GM21529 (cell line): Measurements from ENCODE around the gene RAB7B.
"Not testable (repeated sequence)": the region's sequence is repeated elsewhere in the genome, so short reads cannot be mapped to it uniquely, and the experiment has no call there.

ENCODE experiments used
- ATAC-seq: cut with Tn5 transposase; IDR thresholded peaks from one replicate; pipeline ENCODE4 v1.9.1; 2021; ENCODE audit not compliant: unreplicated experiment

RAB7B gene

DNA sequence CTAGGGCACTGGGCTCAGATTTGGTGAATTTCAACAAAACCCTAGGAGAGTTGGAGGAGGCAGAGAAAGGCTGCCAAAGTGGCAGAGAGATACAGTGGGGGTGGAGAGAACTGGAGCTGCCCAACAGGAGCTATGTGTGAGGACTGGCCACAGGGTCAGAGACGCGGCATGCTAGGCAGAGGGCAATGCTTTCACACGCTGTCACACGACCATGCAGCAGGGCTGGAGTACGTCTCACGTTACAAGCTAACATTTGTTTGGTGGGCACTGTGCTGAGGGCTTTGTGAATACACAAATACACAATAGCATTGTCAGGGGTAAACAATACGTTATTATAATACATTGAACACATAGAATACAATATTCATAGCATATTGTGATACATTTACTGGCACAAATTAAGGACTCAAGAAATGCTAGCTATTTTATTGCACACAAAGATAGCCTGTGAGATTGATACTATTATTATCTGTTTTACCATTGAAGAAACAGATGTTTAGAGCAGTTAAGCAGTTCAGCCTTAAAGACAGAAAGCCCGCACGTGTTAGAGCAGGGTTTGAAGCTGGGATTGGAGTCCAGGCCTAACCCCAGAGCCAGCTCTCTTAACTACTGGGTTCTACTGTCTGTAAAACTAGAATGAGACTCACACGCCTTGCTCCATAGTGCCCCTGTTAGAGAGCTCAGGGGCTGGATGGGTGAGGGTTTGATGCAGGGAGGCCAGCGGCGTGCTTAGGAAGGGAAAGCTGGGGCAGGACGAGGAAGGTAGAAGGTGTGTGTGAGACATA lies 4.5 kb downstream of the RAB7B start:
- no peak for ATAC-seq

DNA sequence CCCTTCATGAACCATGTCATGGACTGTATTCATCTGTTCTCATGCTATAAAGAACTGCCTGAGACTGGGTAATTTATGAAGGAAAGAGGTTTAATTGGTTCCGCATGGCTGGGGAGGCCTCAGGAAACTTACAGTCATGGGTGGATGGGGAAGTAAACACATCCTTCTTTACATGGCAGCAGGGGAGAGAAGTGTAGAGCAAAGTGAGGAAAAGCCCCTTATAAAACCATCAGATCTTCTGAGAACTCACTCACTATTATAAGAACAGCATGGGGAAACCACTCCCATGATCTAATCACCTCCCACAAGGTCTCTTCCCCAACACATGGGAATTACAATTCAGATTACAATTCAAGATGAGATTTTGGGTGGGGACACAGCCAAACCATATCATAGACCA lies 6.6 kb downstream of the RAB7B start:
- ATAC-seq: not testable (repeated sequence)

DNA sequence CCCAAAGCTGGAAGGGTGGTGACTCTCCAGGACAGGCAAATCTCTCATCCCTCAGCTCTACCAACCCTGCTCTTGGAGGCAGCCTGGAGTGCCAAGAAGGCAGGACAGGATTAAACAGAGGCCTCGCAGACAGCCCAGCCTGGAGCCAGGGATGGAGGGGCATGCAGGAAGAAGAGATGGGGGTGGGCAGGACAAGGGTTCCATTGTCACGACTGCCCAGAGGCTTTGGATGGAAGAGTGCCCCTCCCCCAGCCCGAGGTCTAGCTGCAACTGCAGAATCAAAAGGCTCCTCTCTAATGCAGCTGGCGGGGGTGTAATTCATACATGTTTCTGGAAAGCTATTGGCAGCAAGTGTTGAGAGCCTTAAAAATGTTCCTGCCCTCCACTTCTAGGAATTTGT lies 8.8 kb downstream of the RAB7B start:
- no peak for ATAC-seq

DNA sequence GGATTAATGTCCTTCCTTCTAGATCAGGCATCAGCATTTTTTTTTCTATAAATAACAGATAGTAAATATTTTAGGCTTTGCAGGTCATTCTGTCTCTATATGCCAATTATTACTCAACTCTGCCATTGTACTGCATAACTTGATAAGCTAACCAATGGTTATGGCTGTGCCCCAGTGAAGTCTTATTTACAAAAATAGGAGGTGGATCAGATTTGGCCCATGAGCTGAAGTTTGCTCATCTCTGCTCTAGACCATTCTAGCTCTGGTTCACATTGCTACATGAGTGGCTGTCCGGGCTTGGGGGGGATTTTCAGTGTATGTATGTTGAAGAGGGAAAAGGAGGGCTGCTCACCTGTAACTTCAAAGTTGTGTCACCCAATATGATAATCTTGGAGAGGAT lies 10.1 kb downstream of the RAB7B start:
- no peak for ATAC-seq

DNA sequence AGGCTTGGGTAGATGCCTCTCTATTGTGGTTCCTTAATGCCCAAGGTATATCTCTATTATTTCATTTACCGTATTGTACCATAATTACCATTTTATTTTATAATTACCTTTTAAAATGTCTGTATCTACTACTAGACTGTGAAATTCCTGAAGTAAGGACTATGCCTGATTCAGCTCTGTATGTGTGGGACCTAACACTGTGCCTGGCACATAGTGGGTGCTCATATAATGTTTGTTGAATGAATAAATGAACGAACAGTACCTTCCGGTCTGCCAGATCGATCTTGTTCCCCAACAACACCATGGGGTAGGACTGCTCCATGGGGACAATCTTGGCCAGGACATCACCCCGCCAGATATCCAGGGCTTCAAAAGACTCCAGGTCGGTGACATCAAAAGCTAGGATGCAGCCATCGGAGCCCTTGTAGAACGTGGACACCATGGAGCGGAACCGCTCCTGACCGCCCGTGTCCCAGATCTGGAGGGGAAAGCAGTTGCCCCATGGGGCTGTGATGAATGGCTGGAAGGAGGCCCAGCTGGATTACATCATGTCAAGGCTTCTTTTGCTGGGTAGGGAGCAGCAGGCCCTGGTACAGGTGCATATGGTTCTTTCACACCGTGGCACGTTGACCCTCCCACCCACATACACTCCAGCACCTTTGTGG lies 10.8 kb downstream of the RAB7B start:
- no peak for ATAC-seq

DNA sequence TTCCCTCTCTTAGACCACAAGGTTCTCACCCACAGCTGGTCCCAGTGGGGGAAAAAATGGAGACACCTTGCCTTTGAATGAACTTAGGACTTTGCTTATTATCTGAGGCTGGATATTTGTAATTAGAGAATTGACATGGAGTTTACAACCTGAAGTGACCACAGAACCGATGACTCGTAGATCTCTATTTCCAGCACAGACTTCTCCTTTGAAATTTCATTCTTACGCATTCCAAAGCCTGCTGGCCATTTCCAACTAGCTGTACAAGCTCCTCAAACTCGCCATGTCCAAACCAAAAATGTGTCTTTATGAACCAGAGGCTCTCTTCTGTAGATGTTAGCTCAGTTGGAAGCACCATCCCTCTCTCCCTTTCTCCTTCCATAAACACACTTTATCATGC lies 12.0 kb downstream of the RAB7B start:
- ATAC-seq: no peak

DNA sequence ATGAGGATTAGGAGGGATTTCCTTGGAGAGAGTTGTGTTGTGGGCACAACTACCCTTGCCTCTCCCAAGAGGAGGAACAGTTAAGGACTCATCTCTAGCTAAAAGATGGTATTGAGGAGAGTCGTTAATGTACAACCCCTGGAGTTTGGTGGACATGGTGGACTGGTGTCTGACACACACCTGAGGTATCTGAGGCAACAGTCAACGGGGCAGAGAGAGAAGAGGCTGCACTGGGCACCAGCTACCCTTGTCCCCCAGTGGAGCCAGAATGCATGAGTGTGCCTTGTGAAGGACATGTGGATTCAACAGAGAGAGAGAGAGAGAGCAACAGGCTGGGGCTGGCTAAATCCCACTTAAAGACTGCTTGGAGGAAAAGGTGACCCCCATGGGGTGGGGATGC lies 13.0 kb downstream of the RAB7B start:
- no peak for ATAC-seq

DNA sequence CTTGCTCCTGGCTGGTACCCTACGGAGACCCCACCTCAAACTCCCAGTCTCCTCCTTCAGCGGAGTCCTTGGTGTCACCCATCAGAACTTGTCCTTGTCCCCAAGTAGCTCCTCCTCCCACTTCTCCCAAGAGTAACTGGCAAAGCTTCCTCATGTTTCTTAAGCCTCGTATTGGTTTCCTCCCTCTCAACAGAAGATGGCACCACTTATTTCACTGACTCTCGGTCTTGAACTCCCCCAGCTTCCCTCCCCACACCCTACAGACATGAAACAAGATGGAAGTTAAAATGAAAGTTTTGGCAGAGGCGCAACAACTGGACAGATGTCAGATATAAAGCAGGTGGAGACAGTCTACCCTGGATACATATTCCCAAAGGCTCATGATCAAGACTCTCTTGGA lies 13.4 kb downstream of the RAB7B start:
- no peak for ATAC-seq

DNA sequence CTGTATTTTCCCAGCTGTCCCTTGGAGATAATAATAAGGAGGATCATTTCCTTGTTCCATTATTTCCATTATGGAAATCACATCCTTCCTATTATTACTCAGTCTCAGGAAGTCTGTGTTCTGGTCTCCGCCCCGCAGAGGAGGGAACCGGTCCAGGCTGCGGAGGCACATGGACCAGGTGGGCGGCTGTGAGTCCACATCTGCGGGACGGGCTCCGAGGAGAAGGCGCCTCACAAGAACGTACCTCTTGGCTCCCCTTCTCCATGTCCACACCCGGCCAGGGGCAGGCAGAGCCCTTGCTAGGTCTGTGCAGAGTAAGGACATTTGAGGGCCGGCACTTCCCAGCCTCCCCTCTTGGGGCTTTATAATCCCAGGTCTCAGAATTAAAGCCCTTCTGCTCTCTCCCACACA lies 14.6 kb downstream of the RAB7B start:
- no peak for ATAC-seq

DNA sequence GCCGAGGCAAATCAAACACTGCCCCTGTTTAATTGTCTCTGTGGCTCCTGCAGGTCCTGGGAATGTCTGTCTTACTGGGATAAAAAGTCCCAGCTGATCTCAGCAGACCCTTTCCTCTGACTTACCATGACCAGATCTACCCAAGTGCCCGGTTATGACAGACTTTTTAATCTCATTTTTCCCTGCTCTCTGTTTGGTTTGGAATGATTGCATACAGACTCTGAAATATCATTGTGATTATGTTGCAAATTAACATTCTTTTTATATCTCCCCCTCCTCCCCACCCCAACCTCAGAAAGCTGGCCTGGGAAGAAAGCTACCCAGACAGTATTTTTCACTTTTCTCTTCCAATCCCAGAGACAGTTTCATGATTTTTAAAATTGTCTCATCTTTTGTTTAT lies 16.3 kb downstream of the RAB7B start:
- no peak for ATAC-seq

DNA sequence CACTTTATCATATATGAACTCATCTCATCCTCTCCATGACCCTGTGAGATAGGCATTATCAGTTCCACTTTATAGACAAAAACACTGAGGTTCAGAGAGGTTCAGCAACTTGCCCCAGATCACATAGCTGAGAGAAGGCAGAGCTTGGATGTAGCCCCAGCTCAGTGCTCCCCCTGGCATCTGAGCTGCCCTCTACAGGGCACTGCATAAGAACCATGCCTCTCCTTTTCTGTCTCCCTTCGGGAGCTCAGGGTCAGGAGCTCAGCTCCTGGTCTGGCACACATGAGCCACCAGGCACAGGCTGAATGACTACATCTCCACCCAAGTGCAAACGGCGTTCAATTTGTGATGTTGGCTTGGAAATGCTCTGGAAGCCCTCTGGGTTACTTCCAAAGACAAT lies 16.9 kb downstream of the RAB7B start:
- ATAC-seq: no peak

DNA sequence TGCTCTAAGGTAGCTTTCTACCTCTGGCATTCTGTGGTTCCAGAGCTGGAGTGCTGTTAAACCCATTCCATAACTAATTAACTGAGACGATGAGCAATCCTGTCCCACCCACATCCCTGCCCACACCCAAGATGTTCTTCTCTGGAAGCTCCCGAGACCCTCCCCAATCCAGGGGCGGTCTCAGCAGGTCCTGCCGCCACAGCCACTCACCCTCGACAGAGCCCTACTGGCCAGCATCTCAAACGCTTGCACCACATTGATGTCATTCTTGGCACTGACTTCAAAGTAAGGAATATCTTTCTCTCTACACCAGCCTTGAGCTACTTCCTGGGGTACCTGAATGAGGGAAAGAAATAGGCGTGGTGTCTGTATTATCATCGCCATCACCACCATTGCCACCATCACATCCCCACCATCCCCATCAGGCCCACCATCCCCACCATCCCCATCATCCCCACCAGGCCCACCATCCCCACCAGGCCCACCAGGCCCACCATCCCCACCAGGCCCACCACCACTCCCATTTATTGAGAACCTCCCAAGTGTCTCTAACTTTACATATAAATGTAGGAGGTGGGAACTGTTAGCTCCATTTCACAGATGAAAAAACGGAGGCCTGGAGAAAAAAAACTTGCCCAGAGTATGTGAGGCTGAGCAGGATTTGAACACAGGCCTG lies 17.7 kb downstream of the RAB7B start:
- no peak for ATAC-seq

DNA sequence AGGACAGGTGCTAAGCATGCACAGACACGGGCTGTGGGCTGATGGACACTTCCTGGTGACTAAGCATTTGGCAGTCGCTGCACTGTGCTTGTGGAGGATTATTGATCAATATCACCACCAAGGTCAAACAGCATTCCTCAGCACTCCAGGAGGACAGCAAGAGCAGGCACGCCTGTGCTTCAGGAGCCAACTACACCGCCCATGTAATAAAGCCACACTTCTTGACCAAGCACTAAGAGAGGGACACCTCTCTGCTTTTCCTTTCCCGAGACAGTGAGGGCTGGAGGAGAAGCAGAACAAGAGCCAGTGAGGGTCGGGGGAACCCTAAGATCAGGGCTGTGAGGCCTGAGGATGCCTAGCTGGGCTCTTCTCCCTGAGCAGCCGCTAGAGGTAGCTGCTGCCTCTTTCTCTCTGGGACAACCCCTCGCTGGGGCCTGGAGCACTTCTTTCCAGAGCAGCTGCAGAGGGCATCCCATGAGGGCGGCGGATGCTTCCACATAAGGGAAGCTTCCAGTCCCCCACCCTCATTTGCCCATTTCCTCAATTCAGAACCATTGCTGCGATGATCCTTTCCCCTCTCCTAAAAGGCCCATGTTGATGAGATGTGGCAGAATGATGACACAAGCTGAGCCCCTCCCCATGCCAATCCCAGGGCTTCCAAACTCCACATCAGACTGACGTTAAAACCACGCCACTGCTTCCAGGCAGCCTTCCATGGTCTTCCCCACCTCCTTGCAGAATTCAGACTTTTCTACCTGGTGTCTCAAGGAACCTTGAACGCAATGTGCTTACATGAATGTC lies 19.1 kb downstream of the RAB7B start:
- no peak for ATAC-seq

DNA sequence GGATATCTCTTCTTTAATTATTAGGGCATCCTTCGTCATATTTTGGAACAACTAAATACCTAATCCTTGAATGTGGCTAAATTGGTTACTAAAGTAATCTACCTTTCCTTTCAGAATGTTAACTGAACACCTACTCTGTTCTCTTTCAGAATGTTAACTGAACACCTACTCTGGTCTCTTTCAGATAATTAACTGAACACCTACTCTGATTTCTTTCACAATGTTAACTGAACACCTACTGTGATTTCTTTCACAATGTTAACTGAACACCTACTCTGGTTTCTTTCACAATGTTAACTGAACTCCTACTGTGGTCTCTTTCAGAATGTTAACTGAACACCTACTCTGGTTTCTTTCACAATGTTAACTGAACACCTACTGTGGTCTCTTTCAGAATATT lies 21.9 kb downstream of the RAB7B start:
- ATAC-seq: no peak

DNA sequence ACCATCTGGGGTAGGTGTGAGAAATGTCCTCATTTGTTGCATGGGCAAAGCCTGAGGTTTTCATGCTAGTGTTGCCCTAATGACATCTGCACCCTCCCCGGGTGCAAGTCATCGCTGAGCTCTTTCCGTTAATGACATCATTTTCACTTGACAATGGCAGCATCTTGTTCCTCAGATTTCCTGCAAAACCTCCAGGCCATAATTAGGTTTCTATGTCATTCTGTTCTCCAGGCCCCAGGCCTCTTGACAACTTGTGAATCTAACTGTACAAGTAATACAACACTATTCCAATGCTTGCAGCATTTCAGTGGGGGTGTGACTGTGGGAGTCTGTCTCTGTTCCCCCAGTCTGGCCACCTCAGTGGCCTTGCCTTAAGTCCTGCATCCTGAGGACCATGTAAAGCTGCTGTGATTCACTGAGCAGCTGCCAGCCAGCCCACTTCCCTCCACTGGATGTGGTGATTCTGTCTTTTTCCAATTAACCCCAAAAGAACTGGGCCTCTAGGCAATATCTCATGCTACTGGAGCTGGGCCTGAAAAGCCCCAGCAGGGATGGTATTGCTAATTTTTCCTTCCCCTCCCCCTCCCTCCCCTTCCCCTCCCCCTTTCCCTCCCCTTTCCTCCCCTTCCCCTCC lies 22.8 kb downstream of the RAB7B start:
- no peak for ATAC-seq

DNA sequence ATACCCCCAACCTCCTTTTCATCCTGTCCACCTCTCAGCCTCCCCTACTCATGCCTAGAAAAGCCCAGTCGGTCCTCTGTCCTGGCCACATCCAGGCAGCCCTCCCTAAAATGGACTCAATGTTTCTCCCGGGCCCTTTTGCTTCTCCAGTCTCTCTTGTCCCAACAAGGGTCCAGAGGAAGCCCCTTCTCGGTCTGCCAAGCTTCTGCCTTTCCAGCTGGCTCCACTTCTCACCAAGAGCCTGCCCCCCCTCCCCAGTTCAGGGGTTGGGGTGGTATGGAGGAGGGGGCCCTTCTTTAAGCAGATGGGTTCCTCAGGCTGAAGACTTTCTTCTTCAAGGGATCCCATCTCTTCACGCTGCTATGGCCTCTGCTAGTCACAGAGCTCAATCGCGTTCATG lies 23.9 kb downstream of the RAB7B start:
- ATAC-seq: no peak

DNA sequence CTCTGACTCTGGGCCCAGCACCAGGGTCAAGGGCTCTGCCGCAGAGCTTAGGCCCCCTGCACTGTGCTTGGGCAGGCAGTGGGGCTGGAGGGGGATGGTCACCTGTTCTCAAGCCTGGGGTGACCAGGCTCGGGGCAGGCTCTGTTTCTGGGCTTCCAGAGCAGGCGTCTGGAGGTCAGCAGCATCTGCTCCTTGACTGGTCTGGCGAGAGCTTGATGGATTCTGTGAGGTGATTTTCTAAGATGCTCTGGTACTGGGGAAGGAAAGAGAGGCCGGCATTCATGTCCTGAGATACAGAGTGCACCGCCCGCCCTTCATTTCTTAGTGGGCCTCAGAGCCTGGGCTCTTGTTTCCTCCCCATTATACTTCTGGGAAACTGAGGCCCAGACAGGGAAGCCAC lies 24.5 kb downstream of the RAB7B start:
- ATAC-seq: no peak

DNA sequence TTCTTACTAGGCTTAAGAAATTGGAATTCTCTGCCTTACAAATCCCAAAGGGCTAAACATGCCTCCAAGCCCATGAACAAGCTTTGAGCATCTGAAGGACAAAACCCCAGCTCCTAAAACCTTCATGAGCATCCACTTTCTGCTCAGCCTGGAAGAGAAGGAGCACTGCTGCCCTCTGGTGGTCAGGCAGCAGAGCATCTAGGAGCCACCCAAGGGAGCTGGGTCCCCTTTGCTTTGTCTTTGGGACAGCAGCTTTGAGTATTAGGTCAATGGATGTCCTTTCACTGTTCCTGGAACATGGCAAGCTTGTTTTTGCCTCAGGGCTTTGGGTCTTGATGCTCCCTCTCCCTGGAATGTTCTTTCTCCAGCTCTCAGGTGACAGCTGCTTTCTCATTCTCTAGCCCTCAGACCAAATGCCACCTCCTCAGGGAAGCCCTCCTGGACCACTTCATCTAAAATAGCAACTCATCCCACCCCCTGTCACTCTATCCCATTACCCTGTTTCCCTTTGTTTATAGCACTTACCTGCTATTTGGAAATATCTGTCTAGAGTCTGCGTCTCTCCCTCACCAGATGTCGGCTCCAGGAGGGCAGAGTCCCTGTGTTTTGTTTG lies 25.7 kb downstream of the RAB7B start:
- ATAC-seq: peak; percentile 61

DNA sequence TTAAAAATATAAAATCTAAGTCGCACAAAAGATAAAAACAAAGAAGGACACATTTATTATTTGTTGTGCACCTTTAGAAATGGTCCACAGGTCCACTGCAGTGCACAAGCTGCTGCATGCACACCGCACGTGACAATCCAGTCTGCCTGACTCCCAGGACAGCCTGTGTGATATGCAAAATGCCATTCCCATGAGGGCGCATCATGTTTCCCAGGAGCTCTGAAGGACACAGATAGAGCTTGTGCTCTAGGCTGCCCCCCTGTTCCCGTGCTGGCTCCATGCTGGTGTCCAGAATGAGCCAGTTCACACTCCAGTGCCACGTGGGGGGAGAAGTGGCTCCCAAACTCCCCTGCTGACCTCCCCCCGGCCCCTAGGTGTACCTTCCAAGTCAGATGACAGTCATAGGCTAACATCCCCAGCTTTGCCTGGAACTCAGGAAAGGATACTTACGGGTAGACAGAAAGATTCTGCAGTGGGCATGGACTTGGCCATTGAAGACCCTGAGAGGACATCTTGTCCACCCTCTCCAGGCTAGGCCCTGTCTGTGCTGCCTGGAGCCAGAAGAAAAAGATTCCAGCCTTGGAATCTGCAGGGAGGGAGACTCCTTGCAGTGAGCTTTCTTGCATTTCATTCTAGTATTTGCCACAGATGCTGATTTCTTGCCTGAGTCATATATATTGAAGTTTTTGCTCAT lies 26.3 kb downstream of the RAB7B start:
- ATAC-seq: no peak

DNA sequence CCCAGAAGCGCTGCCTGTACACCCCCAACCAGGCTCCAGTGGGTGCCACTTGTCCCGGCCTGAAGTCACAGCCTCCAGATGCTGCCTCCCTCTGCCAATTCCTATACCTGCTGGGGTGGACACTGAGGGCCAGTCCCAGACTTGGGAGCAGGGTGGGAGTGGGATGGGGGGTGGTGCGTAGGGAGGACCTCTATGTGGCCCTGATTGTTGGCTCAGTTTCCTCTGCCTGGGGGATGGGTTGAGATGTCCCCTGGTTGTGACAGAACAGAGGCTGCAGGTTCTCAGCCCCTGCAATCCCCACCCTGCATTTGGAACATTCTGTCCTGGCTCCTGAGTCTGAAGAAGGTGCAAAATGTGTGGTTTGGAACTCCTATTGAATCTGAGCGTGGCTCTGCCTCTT lies 27.2 kb downstream of the RAB7B start:
- no peak for ATAC-seq
